KOPT-K1 (cell line): Measurements from ENCODE around the gene TRIM29.

Source experiments
- H3K27ac ChIP-seq: fragments of 200-600 bp; sonication (generic); 2 replicates; pipeline ENCODE4 v1.5.1; 2016; ENCODE audit warnings: antibody characterized with exemption, mild to moderate bottlenecking, low read depth, low read length; ENCODE audit not compliant: poor library complexity, severe bottlenecking
- H3K36me3 ChIP-seq: fragments of 200-600 bp; sonication (generic); 2 replicates; pipeline ENCODE4 v1.5.1; 2017; ENCODE audit warnings: antibody characterized with exemption, mild to moderate bottlenecking, low read length, moderate library complexity; ENCODE audit not compliant: insufficient read depth
- H3K9me3 ChIP-seq: fragments of 200-600 bp; sonication (generic); 2 replicates; pipeline ENCODE4 v1.5.1; 2017; ENCODE audit warnings: antibody characterized with exemption, low read length, mild to moderate bottlenecking; ENCODE audit not compliant: insufficient read depth, poor library complexity, severe bottlenecking

Gene TRIM29

GRCh38 chr11:120124355-120124754, 13.6 kb downstream of the TRIM29 start:
- H3K9me3 ChIP-seq: no peaks in the 10 kb centered on the region
- no peaks in the 10 kb centered on the region for H3K36me3 ChIP-seq
- H3K27ac ChIP-seq: no peak overlapping the region

- no peaks in the 10 kb centered on the region for H3K36me3 ChIP-seq
- H3K27ac ChIP-seq: no peak overlapping the region
Measured at GRCh38 chr11:120123946-120124345, 14.0 kb downstream of the TRIM29 start.

GRCh38 chr11:120122924-120123683, 14.8 kb downstream of the TRIM29 start:
- Histone ChIP-seq H3K27ac (no peak overlapping the region), H3K9me3 (no peaks in the 10 kb centered on the region), H3K36me3 (no peaks in the 10 kb centered on the region)

More at GRCh38 chr11:120123946-120124345, 14.0 kb downstream of the TRIM29 start:
- H3K9me3 ChIP-seq: no peaks in the 10 kb centered on the region

- no peak overlapping the region for H3K27ac ChIP-seq
- no peaks in the 10 kb centered on the region for H3K9me3 ChIP-seq
- no peaks in the 10 kb centered on the region for H3K36me3 ChIP-seq
Measured at GRCh38 chr11:120121914-120122473, 15.9 kb downstream of the TRIM29 start.

- no peaks in the 10 kb centered on the region for H3K36me3 ChIP-seq
- no peak overlapping the region for H3K27ac ChIP-seq
- no peaks in the 10 kb centered on the region for H3K9me3 ChIP-seq
Measured at GRCh38 chr11:120121336-120121735, 16.6 kb downstream of the TRIM29 start.

GRCh38 chr11:120120805-120121335, 17.0 kb downstream of the TRIM29 start:
- no peaks in the 10 kb centered on the region for H3K36me3 ChIP-seq
- H3K27ac ChIP-seq: no peak overlapping the region
- H3K9me3 ChIP-seq: no peaks in the 10 kb centered on the region

GRCh38 chr11:120119121-120119520, 18.8 kb downstream of the TRIM29 start:
- H3K27ac ChIP-seq: no peak overlapping the region
- H3K36me3 ChIP-seq: no peaks in the 10 kb centered on the region
- no peaks in the 10 kb centered on the region for H3K9me3 ChIP-seq

- H3K9me3 ChIP-seq: no peaks in the 10 kb centered on the region
- no peak overlapping the region for H3K27ac ChIP-seq
- no peaks in the 10 kb centered on the region for H3K36me3 ChIP-seq
Measured at GRCh38 chr11:120117991-120118390, 19.9 kb downstream of the TRIM29 start.

- no peaks in the 10 kb centered on the region for H3K36me3 ChIP-seq
- H3K9me3 ChIP-seq: no peaks in the 10 kb centered on the region
- H3K27ac ChIP-seq: no peak overlapping the region
Measured at GRCh38 chr11:120116966-120117365, 20.9 kb downstream of the TRIM29 start.

GRCh38 chr11:120115272-120116000, 22.5 kb downstream of the TRIM29 start:
- no peak overlapping the region for H3K27ac ChIP-seq
- H3K9me3 ChIP-seq: no peaks in the 10 kb centered on the region
- H3K36me3 ChIP-seq: no peaks in the 10 kb centered on the region

GRCh38 chr11:120112174-120112796, 25.6 kb downstream of the TRIM29 start:
- Histone ChIP-seq H3K36me3 (no peaks in the 10 kb centered on the region), H3K9me3 (no peaks in the 10 kb centered on the region), H3K27ac (no peak overlapping the region)

- H3K36me3 ChIP-seq: no peaks in the 10 kb centered on the region
- H3K27ac ChIP-seq: no peak overlapping the region
- H3K9me3 ChIP-seq: no peaks in the 10 kb centered on the region
Measured at GRCh38 chr11:120109531-120109930, 28.4 kb downstream of the TRIM29 start.

GRCh38 chr11:120108785-120109168, 29.1 kb downstream of the TRIM29 start:
- Histone ChIP-seq H3K36me3 (no peaks in the 10 kb centered on the region), H3K9me3 (no peaks in the 10 kb centered on the region), H3K27ac (no peak overlapping the region)

- Histone ChIP-seq H3K9me3 (no peaks in the 10 kb centered on the region), H3K36me3 (no peaks in the 10 kb centered on the region), H3K27ac (no peak overlapping the region)
Measured at GRCh38 chr11:120108154-120108784, 29.6 kb downstream of the TRIM29 start.

- Histone ChIP-seq H3K36me3 (no peaks in the 10 kb centered on the region), H3K27ac (no peak overlapping the region), H3K9me3 (no peaks in the 10 kb centered on the region)
Measured at GRCh38 chr11:120107692-120108091, 30.2 kb downstream of the TRIM29 start.
